B cell (primary cell): ENCODE results near the gene HTR1B.

Source experiments
- CTCF ChIP-seq: fragments of 200-600 bp; IDR thresholded peaks from one replicate; pipeline ENCODE4 v1.8.0; 2022; ENCODE audit warnings: antibody characterized with exemption, mild to moderate bottlenecking
- EZH2 ChIP-seq: IDR thresholded peaks from 2 replicates; pipeline ENCODE4 v1.6.1; 2012; ENCODE audit warnings: borderline replicate concordance, low read depth, mild to moderate bottlenecking, moderate library complexity, low read length; ENCODE audit not compliant: insufficient read depth, poor library complexity, severe bottlenecking

GRCh38 chr6:77445214-77445613 lies 18.1 kb downstream of the HTR1B start:
- TF ChIP-seq CTCF (no peak), EZH2 (no peak)
